Activated CD8-positive, alpha-beta T cell treated with anti-CD3 and anti-CD28 coated beads for 36 hours (primary cell): ENCODE results near the gene POU3F1. TPM values are rescaled to one million over a fixed set of nuclear protein-coding genes. Genes with fewer than 3 reads are reported as not detected.

Source experiments
- ATAC-seq: fragments of 200-7000 bp; cut with Tn5 transposase; one replicate; pipeline ENCODE4 v1.10.0; 2021; ENCODE audit warnings: mild to moderate bottlenecking, moderate library complexity
- CTCF ChIA-PET: fragments of 350-600 bp; sonication (Branson Sonifier 250); formaldehyde crosslinking; loops from one replicate; lab custom pipeline; 2021; ENCODE audit warnings: antibody characterized with exemption; lab: Charles Lee
- POLR2A ChIA-PET: fragments of 350-600 bp; sonication (Branson Sonifier 250); formaldehyde crosslinking; loops from one replicate; lab custom pipeline; 2021; ENCODE audit warnings: antibody characterized with exemption; lab: Charles Lee
- DNase-seq: peaks from one replicate; pipeline ENCODE4 v3.0.0-alpha.2; 2020
- H3K27ac Mint-ChIP-seq: one replicate; pipeline ENCODE4 v1.8.0; 2021; ENCODE audit warnings: mild to moderate bottlenecking, mixed read lengths
- H3K27me3 Mint-ChIP-seq: one replicate; pipeline ENCODE4 v1.8.0; 2021; ENCODE audit warnings: mixed read lengths
- H3K36me3 Mint-ChIP-seq: one replicate; pipeline ENCODE4 v1.8.0; 2021; ENCODE audit warnings: low read depth, mixed read lengths
- H3K4me1 Mint-ChIP-seq: one replicate; pipeline ENCODE4 v1.8.0; 2021; ENCODE audit warnings: low read depth, mixed read lengths
- H3K4me3 Mint-ChIP-seq: one replicate; pipeline ENCODE4 v1.8.0; 2021; ENCODE audit warnings: mild to moderate bottlenecking, moderate library complexity, mixed read lengths
- H3K9me3 Mint-ChIP-seq: one replicate; pipeline ENCODE4 v1.8.0; 2021; ENCODE audit warnings: mixed read lengths
- CTCF ChIP-seq: fragments of 200-600 bp; IDR thresholded peaks from one replicate; pipeline ENCODE4 v1.8.0; 2022; ENCODE audit warnings: antibody characterized with exemption, mild to moderate bottlenecking
- intact Hi-C: fragments of 100-400 bp; cut with micrococcal nuclease; formaldehyde crosslinking; loops from one replicate; pipeline ENCODE4 v1.10.0; 2022
- total RNA-seq, 2 experiments: library from RNA; stranded (reverse); gene quantifications; one replicate each; pipeline ENCODE4 v1.2.3, GENCODE V29; 2021

POU3F1 gene
- total RNA-seq, 2 experiments from 2014 or later, result 0.16 TPM; not detected in 1

DNA sequence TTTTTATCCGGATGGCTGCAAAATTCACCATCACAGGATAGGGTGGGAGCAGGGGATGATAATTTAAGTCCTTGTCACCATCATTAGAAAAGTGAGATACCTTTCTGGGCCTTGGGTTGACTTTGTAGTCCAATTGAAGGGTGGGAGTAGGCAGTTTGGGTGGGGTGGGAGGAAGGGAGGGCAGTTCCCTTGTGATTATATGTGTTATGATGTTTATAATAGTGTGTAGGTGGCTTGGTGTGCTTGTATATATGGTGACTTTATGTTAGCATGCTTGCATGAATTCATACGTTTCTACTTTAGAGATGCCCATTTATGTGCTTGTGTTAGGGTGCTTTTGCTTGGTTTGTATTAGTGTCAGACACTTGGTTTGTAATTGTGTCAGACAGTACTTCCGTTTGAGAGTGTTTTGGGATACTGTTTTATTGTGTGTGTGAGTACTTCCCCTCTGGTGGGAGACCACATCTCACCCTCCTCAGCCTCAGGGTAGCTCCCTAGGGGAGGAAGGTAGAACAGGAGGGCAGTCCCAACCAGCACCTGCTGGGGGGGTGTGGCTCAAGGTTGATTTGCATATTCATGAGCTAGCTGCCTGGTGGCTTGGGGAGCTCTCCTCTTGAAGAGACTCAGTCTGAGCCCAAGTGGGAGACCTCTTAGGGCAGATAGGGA is 6.3 kb upstream of the POU3F1 start:
- POLR2A ChIA-PET, result interaction anchor here (1.2 kb wide), 1 partner anchor 12 kb away, joined by 3 read pairs; no protein-coding TSS in a partner anchor
- Mint-ChIP-seq H3K27ac (no peak overlapping the region), H3K9me3 (no peaks in the 10 kb centered on the region), H3K27me3 (peaks cover 21% of the 10 kb centered on the region), H3K4me3 (no peak overlapping the region), H3K4me1 (peaks cover 14% of the 10 kb centered on the region), H3K36me3 (no peaks in the 10 kb centered on the region)
- intact Hi-C loops, result no loop called here
- no peak for TF ChIP-seq CTCF
- CTCF ChIA-PET, result interaction anchor here (0.7 to 1.7 kb wide), 2 partner anchors 19 to 99 kb away, joined by 3 to 6 read pairs; no protein-coding TSS in a partner anchor
- ATAC-seq, result peak; percentile 52
- peak; percentile 19 for DNase-seq

DNA sequence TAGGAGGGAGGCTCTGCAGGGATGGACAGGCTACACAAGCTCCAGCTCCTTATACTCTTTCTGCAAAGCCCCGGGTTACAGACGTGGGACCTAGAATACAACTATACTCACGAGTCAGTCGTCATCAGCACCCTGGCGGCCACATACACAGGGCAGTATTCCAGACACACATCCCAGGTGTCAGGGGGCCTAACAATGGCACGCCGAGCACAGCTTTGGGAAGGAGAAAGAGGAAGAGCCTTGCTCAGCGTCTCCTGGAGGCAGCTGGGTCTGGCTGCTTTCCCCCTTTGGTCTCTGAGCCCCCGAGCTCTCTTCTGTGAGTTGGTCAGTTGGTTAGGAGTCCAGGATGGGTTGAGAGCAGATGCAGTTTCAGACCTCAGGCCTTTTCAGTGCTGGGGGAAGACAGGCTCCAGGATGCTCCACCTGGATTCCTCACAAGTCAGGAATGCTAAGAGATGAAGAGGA is 4.5 kb upstream of the POU3F1 start:
- H3K36me3 Mint-ChIP-seq, result no peaks in the 10 kb centered on the region
- H3K4me3 Mint-ChIP-seq, result no peak overlapping the region
- intact Hi-C loops, result no loop called here
- peaks cover 27% of the 10 kb centered on the region for H3K27me3 Mint-ChIP-seq
- peaks cover 14% of the 10 kb centered on the region for H3K4me1 Mint-ChIP-seq
- no peak for TF ChIP-seq CTCF
- POLR2A ChIA-PET, result no interaction called here
- DNase-seq (no peak), ATAC-seq (no peak)
- no peaks in the 10 kb centered on the region for H3K9me3 Mint-ChIP-seq
- H3K27ac Mint-ChIP-seq, result no peak overlapping the region
- CTCF ChIA-PET, result no interaction called here

GRCh38 chr1:38050397-38051078 is 3.9 kb upstream of the POU3F1 start:
- Mint-ChIP-seq H3K4me3 (no peak overlapping the region), H3K27ac (no peak overlapping the region), H3K36me3 (no peaks in the 10 kb centered on the region), H3K9me3 (no peaks in the 10 kb centered on the region), H3K4me1 (peaks cover 15% of the 10 kb centered on the region), H3K27me3 (peaks cover 27% of the 10 kb centered on the region)
- DNase-seq, result no peak
- ATAC-seq, result no peak
- no peak for TF ChIP-seq CTCF
- POLR2A ChIA-PET, result no interaction called here
- intact Hi-C loops, result no loop called here
- CTCF ChIA-PET, result no interaction called here

DNA sequence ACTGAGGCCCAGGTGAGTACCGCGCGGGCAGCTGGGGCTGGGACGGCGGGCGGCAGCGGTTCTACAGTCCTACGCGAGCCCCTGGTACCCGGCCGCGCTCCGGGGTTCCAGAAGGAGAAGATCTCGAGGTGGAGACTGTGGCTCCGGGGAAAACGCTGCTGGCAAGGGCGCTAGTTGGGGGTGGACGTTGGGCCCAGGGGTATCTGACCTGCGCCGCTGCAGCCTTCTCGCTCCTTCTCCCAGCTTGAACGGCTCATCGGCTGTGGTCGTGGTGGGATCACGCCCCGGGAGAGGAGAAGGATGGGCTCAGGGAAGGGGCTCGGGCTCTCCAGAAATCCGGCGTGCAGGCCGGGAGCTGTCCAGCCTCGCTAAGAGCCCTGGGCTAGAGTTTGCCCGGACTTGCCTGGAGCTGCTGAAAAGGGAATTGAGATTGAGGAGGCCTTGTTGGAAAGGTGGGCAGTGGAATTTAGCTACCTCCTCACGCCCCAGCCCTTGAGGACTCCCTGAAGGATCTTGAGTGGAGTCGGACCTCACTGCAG is 1.1 kb upstream of the POU3F1 start:
- no peak for ATAC-seq
- POLR2A ChIA-PET, result interaction anchor here (0.9 to 1.2 kb wide), 3 partner anchors 14 to 36 kb away, joined by 3 to 6 read pairs (median 3); no protein-coding TSS in a partner anchor
- peak overlapping the region; percentile 67 for H3K4me3 Mint-ChIP-seq

More for the DNA sequence above, 1.1 kb upstream of the POU3F1 start:
- H3K27me3 Mint-ChIP-seq, result peaks cover 40% of the 10 kb centered on the region
- peaks cover 9% of the 10 kb centered on the region for H3K4me1 Mint-ChIP-seq
- no peak for TF ChIP-seq CTCF
- no peak overlapping the region for H3K27ac Mint-ChIP-seq
- no peaks in the 10 kb centered on the region for H3K36me3 Mint-ChIP-seq
- no peak for DNase-seq
- H3K9me3 Mint-ChIP-seq, result no peaks in the 10 kb centered on the region
- CTCF ChIA-PET, result interaction anchor here (1.0 to 2.3 kb wide), 3 partner anchors 8 to 29 kb away, joined by 3 to 9 read pairs (median 5); no protein-coding TSS in a partner anchor
- intact Hi-C loops, result no loop called here
